ENCODE data around the gene MEF2B. TPM values are rescaled to one million over a fixed set of nuclear protein-coding genes. Genes with fewer than 3 reads are reported as not detected.

The MEF2B gene
- total RNA-seq, 1 experiment from 2014 or later, result 1.1 TPM

DNA sequence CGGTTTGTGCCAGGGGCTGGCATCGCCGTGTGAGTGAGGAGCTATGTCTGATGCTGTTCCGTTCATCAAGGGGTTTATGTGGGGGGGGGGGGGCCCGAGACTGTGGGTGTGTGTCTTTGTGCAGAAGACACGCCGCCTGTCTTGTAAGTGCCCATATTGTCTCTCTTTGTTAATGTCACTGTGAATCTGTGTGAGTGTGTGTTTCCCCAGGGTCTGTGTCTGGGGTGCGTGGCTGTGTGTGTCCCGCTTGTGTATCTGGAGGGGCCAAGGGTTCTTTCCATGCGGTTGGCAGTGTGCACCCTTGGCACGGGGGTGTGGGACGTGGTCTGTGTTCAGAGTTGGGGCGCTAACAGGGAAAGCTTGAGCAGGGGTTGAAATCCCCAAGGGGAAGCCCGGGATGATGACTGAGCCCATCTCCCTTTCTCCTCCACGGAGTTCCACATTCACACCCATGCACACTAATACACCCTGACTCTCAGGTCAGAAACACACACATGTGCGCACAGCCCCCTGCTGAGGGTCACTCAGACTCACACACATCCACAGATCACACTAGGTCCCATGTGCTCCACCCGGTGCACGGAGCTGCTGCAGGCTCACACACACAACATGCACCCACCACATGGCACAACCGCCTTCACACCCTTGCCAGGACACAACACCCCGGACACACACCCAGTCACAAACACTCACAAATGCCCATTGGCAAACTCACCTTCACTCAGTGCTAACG is 43.5 kb upstream of the MEF2B start:
- H3K4me1 ChIP-seq (ENCODE audit: control insufficient read depth, insufficient read depth, low read length), result no peaks in the 10 kb centered on the region
- H3K9me3 ChIP-seq (ENCODE audit: control insufficient read depth, insufficient read depth, low read depth, low read length), result no peaks in the 10 kb centered on the region
- no peak overlapping the region for H3K4me3 ChIP-seq (ENCODE audit: low read depth in 2 of 2, low read length in 2 of 2)
- intact Hi-C loops (cut with micrococcal nuclease; ENCODE audit: unreplicated experiment) (no loop called here), in situ Hi-C loops (cut with HindIII; ENCODE audit: low pct_unique_long_range_greater_than_20kb, low sequenced_read_pairs) (no loop called here)
- H3K36me3 ChIP-seq (ENCODE audit: control insufficient read depth, insufficient read depth, low read length), result no peaks in the 10 kb centered on the region
- H3K27me3 ChIP-seq (ENCODE audit: control insufficient read depth, insufficient read depth, low read length), result no peaks in the 10 kb centered on the region
- BruUV-seq (replicated peaks), result no TSS peak
- DNase-seq (ENCODE audit: low read depth, low spot score) (no peak), ATAC-seq (no peak)
- ChIA-PET POLR2A (interaction anchor here (0.6 kb wide), 1 partner anchor 57 kb away, joined by 3 read pairs; no protein-coding TSS in a partner anchor), CTCF (no interaction called here)
- no peak for TF ChIP-seq TCF7L2 (IDR thresholded peaks at IDR 0.05; ENCODE audit: low read depth, low read length)
- no peak for TF ChIP-seq SIN3A (IDR thresholded peaks at IDR 0.05; ENCODE audit: borderline replicate concordance, insufficient read depth, low read depth, low read length)
- TF ChIP-seq POLR2AphosphoS5 (IDR thresholded peaks at IDR 0.05; ENCODE audit: low read depth, low read length), result no peak
- TF ChIP-seq, protein P1, sequence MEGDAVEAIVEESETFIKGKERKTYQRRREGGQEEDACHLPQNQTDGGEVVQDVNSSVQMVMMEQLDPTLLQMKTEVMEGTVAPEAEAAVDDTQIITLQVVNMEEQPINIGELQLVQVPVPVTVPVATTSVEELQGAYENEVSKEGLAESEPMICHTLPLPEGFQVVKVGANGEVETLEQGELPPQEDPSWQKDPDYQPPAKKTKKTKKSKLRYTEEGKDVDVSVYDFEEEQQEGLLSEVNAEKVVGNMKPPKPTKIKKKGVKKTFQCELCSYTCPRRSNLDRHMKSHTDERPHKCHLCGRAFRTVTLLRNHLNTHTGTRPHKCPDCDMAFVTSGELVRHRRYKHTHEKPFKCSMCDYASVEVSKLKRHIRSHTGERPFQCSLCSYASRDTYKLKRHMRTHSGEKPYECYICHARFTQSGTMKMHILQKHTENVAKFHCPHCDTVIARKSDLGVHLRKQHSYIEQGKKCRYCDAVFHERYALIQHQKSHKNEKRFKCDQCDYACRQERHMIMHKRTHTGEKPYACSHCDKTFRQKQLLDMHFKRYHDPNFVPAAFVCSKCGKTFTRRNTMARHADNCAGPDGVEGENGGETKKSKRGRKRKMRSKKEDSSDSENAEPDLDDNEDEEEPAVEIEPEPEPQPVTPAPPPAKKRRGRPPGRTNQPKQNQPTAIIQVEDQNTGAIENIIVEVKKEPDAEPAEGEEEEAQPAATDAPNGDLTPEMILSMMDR (IDR thresholded peaks at IDR 0.05), result no peak
- TF ChIP-seq, protein P2, sequence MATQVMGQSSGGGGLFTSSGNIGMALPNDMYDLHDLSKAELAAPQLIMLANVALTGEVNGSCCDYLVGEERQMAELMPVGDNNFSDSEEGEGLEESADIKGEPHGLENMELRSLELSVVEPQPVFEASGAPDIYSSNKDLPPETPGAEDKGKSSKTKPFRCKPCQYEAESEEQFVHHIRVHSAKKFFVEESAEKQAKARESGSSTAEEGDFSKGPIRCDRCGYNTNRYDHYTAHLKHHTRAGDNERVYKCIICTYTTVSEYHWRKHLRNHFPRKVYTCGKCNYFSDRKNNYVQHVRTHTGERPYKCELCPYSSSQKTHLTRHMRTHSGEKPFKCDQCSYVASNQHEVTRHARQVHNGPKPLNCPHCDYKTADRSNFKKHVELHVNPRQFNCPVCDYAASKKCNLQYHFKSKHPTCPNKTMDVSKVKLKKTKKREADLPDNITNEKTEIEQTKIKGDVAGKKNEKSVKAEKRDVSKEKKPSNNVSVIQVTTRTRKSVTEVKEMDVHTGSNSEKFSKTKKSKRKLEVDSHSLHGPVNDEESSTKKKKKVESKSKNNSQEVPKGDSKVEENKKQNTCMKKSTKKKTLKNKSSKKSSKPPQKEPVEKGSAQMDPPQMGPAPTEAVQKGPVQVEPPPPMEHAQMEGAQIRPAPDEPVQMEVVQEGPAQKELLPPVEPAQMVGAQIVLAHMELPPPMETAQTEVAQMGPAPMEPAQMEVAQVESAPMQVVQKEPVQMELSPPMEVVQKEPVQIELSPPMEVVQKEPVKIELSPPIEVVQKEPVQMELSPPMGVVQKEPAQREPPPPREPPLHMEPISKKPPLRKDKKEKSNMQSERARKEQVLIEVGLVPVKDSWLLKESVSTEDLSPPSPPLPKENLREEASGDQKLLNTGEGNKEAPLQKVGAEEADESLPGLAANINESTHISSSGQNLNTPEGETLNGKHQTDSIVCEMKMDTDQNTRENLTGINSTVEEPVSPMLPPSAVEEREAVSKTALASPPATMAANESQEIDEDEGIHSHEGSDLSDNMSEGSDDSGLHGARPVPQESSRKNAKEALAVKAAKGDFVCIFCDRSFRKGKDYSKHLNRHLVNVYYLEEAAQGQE (IDR thresholded peaks at IDR 0.05; ENCODE audit: insufficient read depth in 1 of 2, low read depth in 2 of 2, low read length in 1 of 2), result no peak
- H3K27ac ChIP-seq (ENCODE audit: low read length), result no peak overlapping the region

DNA sequence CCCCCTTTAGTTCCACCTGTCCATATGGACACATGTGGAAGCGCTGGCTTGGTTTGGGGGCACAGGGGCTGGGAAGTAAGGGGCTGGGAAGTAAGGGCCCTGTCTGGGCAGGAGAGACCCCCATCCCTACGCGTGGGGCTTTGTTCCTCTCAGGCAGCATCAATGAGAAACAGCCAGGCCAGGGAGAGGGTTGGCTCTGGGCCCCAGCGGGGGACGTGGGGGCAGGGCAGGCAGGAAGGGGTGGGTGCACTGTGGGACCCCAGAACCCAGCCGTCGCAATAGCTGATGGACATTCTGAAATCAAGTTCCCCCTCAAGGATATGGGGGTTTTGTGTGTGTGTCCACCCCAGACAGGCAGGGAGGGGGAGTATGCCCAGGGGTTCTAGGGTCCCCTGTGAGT is 42.9 kb upstream of the MEF2B start:
- TF ChIP-seq, protein P2 (IDR thresholded peaks at IDR 0.05; ENCODE audit: insufficient read depth in 1 of 2, low read depth in 2 of 2, low read length in 1 of 2), result no peak
- TF ChIP-seq SIN3A (IDR thresholded peaks at IDR 0.05; ENCODE audit: borderline replicate concordance, insufficient read depth, low read depth, low read length) (no peak), POLR2AphosphoS5 (IDR thresholded peaks at IDR 0.05; ENCODE audit: low read depth, low read length) (no peak), TCF7L2 (IDR thresholded peaks at IDR 0.05; ENCODE audit: low read depth, low read length) (no peak)
- TF ChIP-seq, protein P1 (IDR thresholded peaks at IDR 0.05), result no peak
- in situ Hi-C loops (cut with HindIII; ENCODE audit: low pct_unique_long_range_greater_than_20kb, low sequenced_read_pairs) (no loop called here), intact Hi-C loops (cut with micrococcal nuclease; ENCODE audit: unreplicated experiment) (no loop called here)
- Histone ChIP-seq H3K4me1 (ENCODE audit: control insufficient read depth, insufficient read depth, low read length) (no peaks in the 10 kb centered on the region), H3K27me3 (ENCODE audit: control insufficient read depth, insufficient read depth, low read length) (no peaks in the 10 kb centered on the region), H3K4me3 (ENCODE audit: low read depth in 2 of 2, low read length in 2 of 2) (no peak overlapping the region), H3K27ac (ENCODE audit: low read length) (no peak overlapping the region), H3K36me3 (ENCODE audit: control insufficient read depth, insufficient read depth, low read length) (no peaks in the 10 kb centered on the region), H3K9me3 (ENCODE audit: control insufficient read depth, insufficient read depth, low read depth, low read length) (no peaks in the 10 kb centered on the region)
- no TSS peak for BruUV-seq (replicated peaks)
- no peak for ATAC-seq
- ChIA-PET CTCF (no interaction called here), POLR2A (interaction anchor here (0.6 kb wide), 1 partner anchor 56 kb away, joined by 3 read pairs; no protein-coding TSS in a partner anchor)
- no peak for DNase-seq (ENCODE audit: low read depth, low spot score)

Data from Panc1 (cell line).